ENCODE measurements around the gene VTA1.
"Not testable (repeated sequence)": the region's sequence is repeated elsewhere in the genome, so short reads cannot be mapped to it uniquely, and the experiment has no call there.

The VTA1 gene, protein sequence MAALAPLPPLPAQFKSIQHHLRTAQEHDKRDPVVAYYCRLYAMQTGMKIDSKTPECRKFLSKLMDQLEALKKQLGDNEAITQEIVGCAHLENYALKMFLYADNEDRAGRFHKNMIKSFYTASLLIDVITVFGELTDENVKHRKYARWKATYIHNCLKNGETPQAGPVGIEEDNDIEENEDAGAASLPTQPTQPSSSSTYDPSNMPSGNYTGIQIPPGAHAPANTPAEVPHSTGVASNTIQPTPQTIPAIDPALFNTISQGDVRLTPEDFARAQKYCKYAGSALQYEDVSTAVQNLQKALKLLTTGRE

DNA sequence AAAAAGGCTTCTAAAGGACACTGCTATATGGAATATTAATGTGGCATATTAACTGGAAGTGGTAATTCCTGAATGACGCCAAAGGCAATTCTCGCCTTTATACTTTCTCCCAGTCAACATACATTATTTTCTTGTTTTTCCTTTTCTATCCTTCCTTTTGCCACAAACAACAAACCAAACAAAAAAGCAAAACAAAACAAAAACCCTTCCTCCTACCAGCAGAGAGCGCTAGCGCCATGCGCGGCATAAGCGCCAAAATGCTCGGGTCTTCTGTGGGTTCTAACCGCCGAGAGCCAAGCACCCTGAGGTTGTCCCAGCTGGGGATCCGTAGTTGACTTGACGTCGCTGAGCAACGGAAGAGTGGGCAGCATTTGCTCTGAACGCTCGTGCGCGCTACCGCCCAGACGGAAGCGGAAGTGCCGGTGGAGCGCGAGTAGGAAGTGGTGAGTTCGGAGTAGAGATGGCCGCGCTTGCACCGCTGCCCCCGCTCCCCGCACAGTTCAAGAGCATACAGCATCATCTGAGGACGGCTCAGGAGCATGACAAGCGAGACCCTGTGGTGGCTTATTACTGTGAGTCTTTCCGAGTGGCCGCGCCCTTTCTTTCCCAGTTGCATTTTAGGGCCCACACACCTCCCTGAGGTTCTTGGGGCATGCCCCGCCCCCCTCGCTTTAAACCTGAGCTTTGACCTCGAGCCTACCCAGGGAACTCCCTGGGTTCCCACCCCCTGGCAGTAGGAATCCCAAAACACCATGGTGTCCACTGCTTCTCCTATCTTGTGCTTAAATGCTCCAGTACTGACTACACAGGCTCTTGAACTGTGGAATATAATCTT is at the start of gene VTA1, which contains the start of gene NMBR:
VTA1 (plus strand) TSS at position 436 of the 835 bp plus-strand sequence; CDS start at position 461, 25 bp downstream.
NMBR (minus strand) TSS at position 295 of the 835 bp plus-strand sequence. CDS start 58,464 bp downstream, outside the sequence.
- DNase-seq (ENCODE audit: low read depth): peak; percentile 98
- peak within 1 kb of the TSS; percentile 95 for H3K4me3 ChIP-seq (ENCODE audit: low read length)
- TF ChIP-seq, protein P1, sequence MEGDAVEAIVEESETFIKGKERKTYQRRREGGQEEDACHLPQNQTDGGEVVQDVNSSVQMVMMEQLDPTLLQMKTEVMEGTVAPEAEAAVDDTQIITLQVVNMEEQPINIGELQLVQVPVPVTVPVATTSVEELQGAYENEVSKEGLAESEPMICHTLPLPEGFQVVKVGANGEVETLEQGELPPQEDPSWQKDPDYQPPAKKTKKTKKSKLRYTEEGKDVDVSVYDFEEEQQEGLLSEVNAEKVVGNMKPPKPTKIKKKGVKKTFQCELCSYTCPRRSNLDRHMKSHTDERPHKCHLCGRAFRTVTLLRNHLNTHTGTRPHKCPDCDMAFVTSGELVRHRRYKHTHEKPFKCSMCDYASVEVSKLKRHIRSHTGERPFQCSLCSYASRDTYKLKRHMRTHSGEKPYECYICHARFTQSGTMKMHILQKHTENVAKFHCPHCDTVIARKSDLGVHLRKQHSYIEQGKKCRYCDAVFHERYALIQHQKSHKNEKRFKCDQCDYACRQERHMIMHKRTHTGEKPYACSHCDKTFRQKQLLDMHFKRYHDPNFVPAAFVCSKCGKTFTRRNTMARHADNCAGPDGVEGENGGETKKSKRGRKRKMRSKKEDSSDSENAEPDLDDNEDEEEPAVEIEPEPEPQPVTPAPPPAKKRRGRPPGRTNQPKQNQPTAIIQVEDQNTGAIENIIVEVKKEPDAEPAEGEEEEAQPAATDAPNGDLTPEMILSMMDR (conservative IDR thresholded peaks at IDR 0.05; ENCODE audit: low read depth, low read length): peak; percentile 95

DNA sequence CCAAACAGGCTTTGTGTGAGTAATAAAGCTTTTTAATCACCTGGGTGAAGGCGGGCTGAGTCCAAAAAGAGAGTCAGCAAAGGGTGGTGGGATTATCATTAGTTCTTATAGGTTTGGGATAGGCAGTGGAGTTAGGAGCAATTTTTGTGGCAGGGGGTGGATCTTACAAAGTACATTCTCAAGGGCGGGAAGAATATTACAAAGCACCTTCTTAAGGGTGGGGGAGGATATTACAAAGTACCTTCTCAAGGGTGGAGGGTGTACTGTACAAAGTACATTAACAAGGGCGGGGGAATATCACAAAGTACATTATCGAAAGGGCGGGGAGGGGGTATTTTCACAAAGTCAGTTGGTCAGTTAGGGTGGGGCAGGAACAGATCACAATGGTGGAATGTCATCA is 42.2 kb upstream of the VTA1 start:
- H3K4me3 ChIP-seq (ENCODE audit: low read length); DNase-seq (ENCODE audit: low read depth): not testable (repeated sequence)

DNA sequence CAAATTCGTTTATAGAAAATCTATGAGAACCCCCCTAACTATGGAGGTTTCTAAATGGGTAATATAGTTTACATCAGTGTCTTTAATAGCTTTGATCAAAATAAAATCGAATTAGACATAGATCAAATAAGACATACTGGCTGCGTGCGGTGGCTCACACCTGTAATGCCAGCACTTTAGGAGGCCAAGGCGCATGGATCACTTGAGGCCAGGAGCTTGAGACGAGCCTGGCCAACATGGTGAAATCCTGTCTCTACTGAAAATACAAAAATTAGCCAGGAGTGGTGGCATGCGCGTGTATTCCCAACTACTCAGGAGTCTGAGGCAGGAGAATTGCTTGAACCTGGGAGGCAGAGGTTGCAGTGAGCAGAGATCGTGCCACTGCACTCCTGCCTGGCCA is 36.2 kb upstream of the VTA1 start:
- not testable (repeated sequence) for H3K4me3 ChIP-seq (ENCODE audit: low read length); DNase-seq (ENCODE audit: low read depth)

DNA sequence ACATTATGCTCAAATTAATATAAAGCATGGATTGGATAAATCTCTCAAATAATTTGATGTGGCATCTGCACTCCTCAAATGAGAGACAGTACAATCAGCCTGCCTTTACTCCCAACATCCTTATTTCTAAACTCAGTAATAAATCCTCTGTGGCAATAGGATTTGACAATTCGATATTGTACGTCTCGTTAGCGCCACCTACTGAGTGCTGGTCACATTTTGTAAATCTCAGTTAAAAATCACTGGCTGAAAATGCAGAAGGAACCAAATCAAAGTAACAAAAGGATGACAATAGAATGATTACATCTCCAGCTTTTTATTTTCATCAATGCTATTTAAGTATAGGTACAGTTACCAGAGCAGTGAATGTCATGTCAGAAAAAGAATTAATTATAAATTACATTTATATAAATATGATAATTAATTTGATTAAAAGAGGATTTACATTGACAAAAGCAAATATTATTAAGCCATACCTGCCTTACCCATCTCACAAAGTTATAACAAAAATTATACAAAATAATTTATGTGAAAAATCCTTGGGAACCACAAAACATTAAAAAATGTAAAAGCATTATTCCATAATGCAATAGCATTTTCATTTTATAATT is 34.5 kb upstream of the VTA1 start:
- peak; percentile 26 for DNase-seq (ENCODE audit: low read depth)
- H3K4me3 ChIP-seq (ENCODE audit: low read length): no peak overlapping the region

DNA sequence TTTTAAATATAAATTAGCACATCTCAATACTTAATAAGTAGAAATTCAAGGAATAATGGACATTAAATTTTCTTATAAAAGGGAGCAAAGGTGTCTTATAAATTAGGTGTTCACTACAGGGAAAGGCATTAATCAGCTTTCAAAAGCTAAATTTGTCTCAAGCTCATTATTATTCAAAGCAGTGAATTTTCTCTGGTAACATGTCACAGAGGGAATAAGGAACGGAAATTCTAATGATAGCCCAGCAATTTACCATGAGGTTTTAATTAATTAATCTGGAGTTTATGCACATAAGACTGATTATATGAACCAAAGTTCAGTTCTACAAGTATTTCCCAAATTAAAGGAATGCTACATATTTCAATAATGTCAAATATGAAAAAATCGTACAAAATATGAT is 29.7 kb upstream of the VTA1 start:
- DNase-seq (ENCODE audit: low read depth): no peak
- TF ChIP-seq, protein P1 (conservative IDR thresholded peaks at IDR 0.05; ENCODE audit: low read depth, low read length): no peak
- no peak overlapping the region for H3K4me3 ChIP-seq (ENCODE audit: low read length)

More for the DNA sequence above, 34.5 kb upstream of the VTA1 start:
- TF ChIP-seq, protein P1 (conservative IDR thresholded peaks at IDR 0.05; ENCODE audit: low read depth, low read length): peak; percentile 78

DNA sequence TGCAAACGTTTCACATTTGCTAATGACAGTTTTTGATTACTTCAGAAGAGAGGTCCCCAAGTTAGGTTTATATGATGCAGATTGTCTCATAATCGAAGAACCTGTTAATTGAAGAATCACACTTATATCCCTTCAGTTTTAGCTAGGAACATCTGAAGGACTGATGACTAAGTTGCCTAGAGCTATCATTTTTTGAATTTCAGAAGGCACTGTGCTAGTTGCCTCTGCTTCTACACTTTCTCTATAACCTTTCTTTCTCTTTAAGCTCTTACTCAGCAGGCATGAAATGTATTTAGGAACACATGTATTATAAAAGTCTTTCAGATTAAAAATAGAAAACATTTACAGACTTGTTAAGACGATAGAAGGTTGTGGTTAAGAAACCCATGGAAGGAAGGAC is 28.7 kb upstream of the VTA1 start:
- H3K4me3 ChIP-seq (ENCODE audit: low read length): no peak overlapping the region
- DNase-seq (ENCODE audit: low read depth): no peak
- TF ChIP-seq, protein P1 (conservative IDR thresholded peaks at IDR 0.05; ENCODE audit: low read depth, low read length): no peak

DNA sequence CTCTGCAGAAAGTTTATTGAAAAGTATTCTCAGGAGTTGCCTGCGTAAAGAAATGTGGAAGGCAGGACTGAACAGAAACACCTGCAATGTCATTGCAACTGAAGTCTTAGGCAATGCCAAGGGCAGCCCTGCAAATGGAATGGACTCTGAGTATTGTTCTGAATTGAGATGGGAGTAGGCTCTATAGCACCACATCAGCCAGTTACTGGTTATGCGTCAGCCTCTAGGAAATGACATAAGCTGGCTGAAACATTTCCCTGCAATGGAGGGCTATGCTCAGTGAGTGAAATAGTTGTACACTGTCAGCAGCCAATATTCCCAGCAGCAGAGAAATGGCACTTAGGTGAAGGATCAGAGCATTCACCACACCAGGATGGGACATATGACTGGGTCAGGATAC is 28.1 kb upstream of the VTA1 start:
- no peak overlapping the region for H3K4me3 ChIP-seq (ENCODE audit: low read length)
- no peak for DNase-seq (ENCODE audit: low read depth)
- TF ChIP-seq, protein P1 (conservative IDR thresholded peaks at IDR 0.05; ENCODE audit: low read depth, low read length): no peak

All from retinal pigment epithelial cell (primary cell).